Activated naive CD4-positive, alpha-beta T cell treated with anti-CD3 and anti-CD28 coated beads, Interleukin-2, amount 50 U/mL, for 24 hours (primary cell): Measurements from ENCODE around the gene GAPDH.
A peak's percentile ranks its signal among the peaks of the same experiment; 100 is the strongest.
"Not testable (repeated sequence)": the region's sequence is repeated elsewhere in the genome, so short reads cannot be mapped to it uniquely, and the experiment has no call there.

Experiments used
- H3K27ac Mint-ChIP-seq: one replicate; pipeline ENCODE4 v1.8.0; 2021; ENCODE audit warnings: mild to moderate bottlenecking, mixed read lengths
- H3K27me3 Mint-ChIP-seq: one replicate; pipeline ENCODE4 v1.8.0; 2021; ENCODE audit warnings: mixed read lengths
- H3K36me3 Mint-ChIP-seq: one replicate; pipeline ENCODE4 v1.8.0; 2021; ENCODE audit warnings: mixed read lengths
- H3K4me1 Mint-ChIP-seq: one replicate; pipeline ENCODE4 v1.8.0; 2021; ENCODE audit warnings: mixed read lengths
- H3K4me3 Mint-ChIP-seq: one replicate; pipeline ENCODE4 v1.8.0; 2021; ENCODE audit warnings: mild to moderate bottlenecking, mixed read lengths
- H3K9me3 Mint-ChIP-seq: one replicate; pipeline ENCODE4 v1.8.0; 2021; ENCODE audit warnings: mixed read lengths

Gene GAPDH

DNA sequence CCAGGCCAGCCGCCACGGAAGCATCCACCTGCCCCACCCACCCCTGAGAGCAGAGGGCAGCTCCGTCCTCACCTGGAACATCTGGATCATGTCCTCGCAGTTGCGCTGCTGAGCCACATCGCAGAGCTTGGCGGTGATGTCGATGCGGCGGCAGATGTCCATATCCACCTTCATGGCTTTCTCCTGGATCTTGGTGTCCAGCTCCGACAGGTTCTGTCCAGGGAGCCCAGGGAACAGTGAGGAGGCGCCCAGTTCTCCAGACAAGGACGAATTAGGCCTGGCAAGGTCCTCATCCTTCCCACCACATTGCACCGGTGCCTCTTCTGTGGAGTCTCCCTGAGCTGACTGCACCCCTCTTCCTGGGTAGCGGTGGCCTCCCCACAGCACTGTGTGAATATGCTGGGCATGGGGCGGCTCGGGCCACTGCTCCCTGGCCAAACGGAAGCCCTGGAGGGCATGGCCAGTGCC is 15.4 kb downstream of the GAPDH start:
- H3K4me1 Mint-ChIP-seq: peaks cover 38% of the 10 kb centered on the region
- no peak overlapping the region for H3K4me3 Mint-ChIP-seq
- no peaks in the 10 kb centered on the region for H3K27me3 Mint-ChIP-seq
- peaks cover 9% of the 10 kb centered on the region for H3K36me3 Mint-ChIP-seq
- no peak overlapping the region for H3K27ac Mint-ChIP-seq
- no peaks in the 10 kb centered on the region for H3K9me3 Mint-ChIP-seq

DNA sequence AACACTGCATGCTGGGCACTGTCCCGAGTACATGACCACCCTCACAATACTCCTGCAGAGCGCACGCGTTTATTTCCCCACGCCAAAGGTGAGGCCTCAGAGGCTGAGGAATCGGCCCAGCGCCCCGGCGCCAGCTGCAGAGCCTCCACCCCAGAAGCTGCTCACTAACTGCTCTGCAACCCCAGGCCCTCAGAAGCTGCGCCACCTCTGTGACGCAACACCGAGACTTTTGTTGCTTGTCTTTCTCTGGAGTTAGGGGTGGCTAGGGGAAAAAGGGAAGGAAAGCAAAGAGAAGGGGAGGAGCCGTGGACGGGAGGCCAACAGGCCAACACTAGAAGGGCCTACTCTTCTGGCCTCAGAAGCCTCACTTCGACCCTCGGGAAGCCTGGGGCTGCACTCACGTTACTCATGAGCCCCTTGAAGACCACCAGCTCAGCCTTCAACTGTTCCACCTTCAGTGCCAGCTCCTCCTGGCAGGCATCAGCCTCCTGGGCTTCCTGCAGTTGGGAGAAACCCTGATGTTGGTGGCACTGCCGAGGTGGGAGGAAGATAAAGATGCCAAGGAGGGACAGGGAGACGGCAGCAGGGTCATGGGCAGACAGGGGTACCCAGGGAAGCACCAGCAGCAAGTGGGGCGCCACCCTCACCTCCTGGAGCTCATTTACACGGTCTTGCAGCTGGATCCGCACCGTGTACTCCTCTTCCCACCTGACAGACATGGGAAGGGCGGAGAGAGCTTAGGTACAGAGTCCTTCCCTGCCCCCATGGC is 16.2 kb downstream of the GAPDH start:
- Mint-ChIP-seq H3K27ac (no peak overlapping the region), H3K4me1 (peaks cover 44% of the 10 kb centered on the region), H3K9me3 (no peaks in the 10 kb centered on the region), H3K36me3 (peaks cover 9% of the 10 kb centered on the region), H3K4me3 (no peak overlapping the region), H3K27me3 (no peaks in the 10 kb centered on the region)

DNA sequence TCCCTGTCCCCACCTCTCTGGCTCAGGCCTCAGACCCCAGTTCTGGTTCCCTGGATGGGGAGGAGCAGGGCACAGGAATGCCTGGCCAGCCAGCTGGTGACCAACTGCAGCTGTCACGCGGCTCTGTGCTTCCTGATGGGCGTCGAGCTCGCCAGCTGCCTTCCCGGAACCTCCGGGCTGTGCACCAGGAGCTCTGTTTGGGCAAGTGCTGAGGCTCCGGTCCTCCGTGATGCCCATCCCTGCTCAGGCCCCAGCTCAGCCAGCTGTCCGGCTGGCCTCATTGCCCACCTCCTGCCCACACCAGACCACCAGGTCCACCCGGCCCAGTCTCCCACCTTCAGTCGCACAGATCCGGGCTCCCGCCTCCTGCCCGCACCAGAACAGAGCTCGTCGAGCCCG is 16.7 kb downstream of the GAPDH start:
- peaks cover 7% of the 10 kb centered on the region for H3K36me3 Mint-ChIP-seq

DNA sequence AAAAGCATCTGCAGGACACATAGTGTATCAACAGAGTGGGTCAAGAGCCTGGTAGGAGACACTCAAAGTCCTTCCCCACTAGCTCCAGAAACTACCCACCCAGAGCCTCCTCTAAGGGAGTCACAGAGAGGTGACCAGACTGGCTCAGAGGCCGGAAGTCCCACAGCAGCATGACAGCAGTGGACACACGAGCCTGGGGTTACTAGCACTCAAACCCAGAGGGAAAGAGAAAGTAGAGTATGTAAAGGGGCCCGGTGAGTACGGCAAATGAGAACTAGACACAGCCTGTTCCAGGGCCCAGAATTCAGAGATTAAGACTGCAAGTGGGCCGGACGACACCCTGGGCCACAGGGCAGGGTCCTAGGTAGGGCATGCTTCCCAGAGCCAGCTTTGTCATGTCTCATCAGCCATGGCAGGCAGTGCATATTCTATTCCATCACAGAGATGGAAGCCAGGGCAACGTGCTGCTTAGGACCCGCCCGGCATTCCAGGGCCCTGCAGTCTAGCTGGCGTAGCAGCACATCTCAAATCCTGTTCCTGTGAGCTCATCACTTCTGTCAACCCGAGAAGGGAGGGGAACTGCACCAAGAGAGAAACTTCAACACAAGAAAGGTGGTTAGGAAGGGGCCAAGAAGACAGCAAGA is 17.3 kb downstream of the GAPDH start:
- Mint-ChIP-seq H3K27ac (peak overlapping the region; percentile 70), H3K36me3 (peaks cover 9% of the 10 kb centered on the region), H3K9me3 (no peaks in the 10 kb centered on the region), H3K4me1 (peaks cover 47% of the 10 kb centered on the region), H3K27me3 (no peaks in the 10 kb centered on the region), H3K4me3 (no peak overlapping the region)

More for the DNA sequence above, 16.7 kb downstream of the GAPDH start:
- no peak overlapping the region for H3K27ac Mint-ChIP-seq
- no peaks in the 10 kb centered on the region for H3K9me3 Mint-ChIP-seq
- H3K27me3 Mint-ChIP-seq: no peaks in the 10 kb centered on the region
- no peak overlapping the region for H3K4me3 Mint-ChIP-seq
- peaks cover 44% of the 10 kb centered on the region for H3K4me1 Mint-ChIP-seq

DNA sequence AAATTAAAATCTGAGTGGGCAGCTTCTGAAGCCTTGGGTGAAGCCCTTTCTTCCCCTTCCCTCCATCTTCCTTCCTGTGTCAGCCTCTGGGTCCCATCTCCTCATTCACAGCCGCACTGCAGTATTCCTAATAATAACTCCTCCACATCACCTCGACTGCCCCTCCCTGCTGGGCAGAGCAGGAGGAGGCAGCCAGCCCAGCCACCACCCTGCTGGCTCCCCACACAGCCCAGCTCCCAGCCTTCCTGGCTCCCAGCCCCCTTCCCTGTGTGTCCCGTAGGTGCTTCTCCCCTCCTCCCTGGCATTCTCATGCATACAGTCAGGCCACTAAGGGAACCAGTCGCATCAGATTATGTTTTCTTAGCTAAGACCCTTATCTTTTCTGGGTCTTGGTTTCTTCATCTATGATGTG is 17.8 kb downstream of the GAPDH start:
- H3K4me3 Mint-ChIP-seq: no peak overlapping the region
- no peaks in the 10 kb centered on the region for H3K27me3 Mint-ChIP-seq
- no peaks in the 10 kb centered on the region for H3K9me3 Mint-ChIP-seq
- peaks cover 9% of the 10 kb centered on the region for H3K36me3 Mint-ChIP-seq
- peaks cover 52% of the 10 kb centered on the region for H3K4me1 Mint-ChIP-seq
- H3K27ac Mint-ChIP-seq: peak overlapping the region; percentile 75

GRCh38 chr12:6553051-6553868 is 18.9 kb downstream of the GAPDH start:
- Mint-ChIP-seq H3K27ac (peak overlapping the region; percentile 75), H3K4me3 (peak overlapping the region; percentile 36), H3K36me3 (peaks cover 9% of the 10 kb centered on the region), H3K27me3 (no peaks in the 10 kb centered on the region), H3K4me1 (peaks cover 56% of the 10 kb centered on the region), H3K9me3 (no peaks in the 10 kb centered on the region)

DNA sequence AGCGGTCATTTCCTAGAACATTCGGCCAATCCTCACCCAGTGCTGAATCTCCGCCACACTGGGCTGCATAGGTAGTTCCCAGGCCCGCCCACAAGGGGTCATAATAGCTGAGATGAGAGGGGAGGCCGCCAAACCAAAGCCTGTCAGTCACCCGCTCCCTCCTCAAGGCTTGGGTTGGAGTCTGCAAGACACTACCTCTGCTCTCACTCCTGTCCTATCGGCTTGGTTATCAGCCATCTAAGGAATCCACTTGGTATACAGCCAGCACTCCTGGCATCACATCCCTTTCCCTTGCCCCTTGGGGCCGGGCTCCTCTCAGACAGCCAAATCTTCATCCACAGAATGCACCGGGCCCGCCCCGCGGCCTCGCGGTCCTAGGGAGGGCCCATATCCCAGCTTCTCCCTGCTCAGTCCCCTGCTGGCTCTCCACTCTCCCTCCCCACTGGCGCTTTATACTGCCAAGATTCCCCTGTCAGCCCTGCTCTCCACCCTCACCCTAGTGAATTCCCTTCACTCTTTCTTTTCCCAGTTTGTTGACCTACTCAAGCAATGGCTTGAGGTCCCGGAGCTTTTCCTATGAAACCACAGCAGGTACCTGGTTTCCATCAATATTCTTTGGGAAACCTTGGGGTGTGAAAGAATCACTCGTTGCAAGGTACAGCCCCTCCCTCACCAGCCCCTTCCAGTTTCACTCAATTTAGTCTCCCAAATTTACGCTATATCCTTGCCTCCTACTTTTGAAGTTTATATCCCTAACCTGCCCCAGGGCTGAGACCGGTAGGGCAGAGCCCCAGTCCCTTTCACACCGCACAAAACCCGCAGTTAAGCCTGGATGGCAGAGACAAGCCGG is 20.1 kb downstream of the GAPDH start:
- H3K4me3 Mint-ChIP-seq: peak overlapping the region; percentile 92
- peaks cover 7% of the 10 kb centered on the region for H3K36me3 Mint-ChIP-seq
- no peaks in the 10 kb centered on the region for H3K9me3 Mint-ChIP-seq
- H3K4me1 Mint-ChIP-seq: peaks cover 49% of the 10 kb centered on the region
- H3K27me3 Mint-ChIP-seq: no peaks in the 10 kb centered on the region
- H3K27ac Mint-ChIP-seq: peak overlapping the region; percentile 80

DNA sequence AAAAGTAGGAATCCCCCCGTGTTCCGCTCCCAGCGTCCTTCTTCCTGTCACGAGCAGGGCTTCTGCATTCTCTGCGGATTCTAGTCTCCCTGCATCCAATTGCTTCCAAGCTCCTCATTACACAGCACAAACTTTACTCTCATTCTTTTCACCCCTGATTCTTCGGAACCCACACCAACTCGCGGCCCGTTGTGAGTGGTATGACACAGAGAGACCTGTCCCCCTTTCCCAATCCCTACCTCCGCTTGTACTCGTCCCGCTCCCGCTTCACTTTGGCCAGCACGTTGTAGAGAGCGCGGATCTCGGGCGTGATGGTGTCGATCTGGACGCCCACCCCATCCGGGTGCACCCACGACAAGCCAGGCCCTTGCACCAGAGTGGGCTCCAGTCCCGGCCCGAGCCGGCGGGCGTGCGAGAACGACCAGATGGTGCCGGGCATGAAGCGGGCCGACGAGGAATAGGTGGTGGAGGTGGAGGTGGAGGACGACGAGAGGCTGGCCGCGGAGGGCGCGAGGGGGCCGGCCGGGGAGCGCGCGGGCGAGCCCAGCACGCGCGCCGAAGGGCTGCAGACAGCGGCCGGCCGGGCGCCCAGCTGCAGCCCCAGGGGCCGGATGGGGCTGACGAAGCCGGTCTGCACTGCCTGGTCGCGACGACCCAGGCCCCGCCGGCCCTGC is 20.8 kb downstream of the GAPDH start:
- Mint-ChIP-seq H3K27ac (peak overlapping the region; percentile 80), H3K36me3 (peaks cover 7% of the 10 kb centered on the region), H3K4me3 (peak overlapping the region; percentile 92), H3K9me3 (no peaks in the 10 kb centered on the region), H3K4me1 (peaks cover 48% of the 10 kb centered on the region), H3K27me3 (no peaks in the 10 kb centered on the region)

DNA sequence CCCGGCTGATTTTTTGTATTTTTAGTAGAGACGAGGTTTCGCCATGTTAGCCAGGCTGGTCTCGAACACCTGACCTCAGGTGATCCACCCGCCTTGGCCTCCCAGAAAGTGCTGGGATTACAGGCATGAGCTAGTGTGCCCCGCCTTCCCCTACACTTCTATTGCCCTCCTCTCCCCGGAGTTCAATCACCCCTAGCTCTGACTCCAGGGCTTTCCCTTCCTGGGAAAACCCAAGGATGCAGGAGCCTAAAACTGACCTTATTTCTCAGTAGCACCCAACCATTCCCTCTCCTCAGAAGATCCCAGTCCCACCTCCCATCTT is 22.1 kb downstream of the GAPDH start:
- H3K9me3 Mint-ChIP-seq, H3K27me3 Mint-ChIP-seq, H3K27ac Mint-ChIP-seq, H3K36me3 Mint-ChIP-seq: not testable (repeated sequence)
- peak overlapping the region; percentile 89 for H3K4me3 Mint-ChIP-seq
- H3K4me1 Mint-ChIP-seq: peaks cover 48% of the 10 kb centered on the region

GRCh38 chr12:6556857-6557256 is 22.5 kb downstream of the GAPDH start:
- peaks cover 7% of the 10 kb centered on the region for H3K36me3 Mint-ChIP-seq
- peaks cover 47% of the 10 kb centered on the region for H3K4me1 Mint-ChIP-seq

GRCh38 chr12:6558014-6558760 is 23.9 kb downstream of the GAPDH start:
- not testable (repeated sequence) for H3K27me3 Mint-ChIP-seq, H3K27ac Mint-ChIP-seq, H3K9me3 Mint-ChIP-seq, H3K36me3 Mint-ChIP-seq
- peak overlapping the region; percentile 42 for H3K4me3 Mint-ChIP-seq
- peaks cover 39% of the 10 kb centered on the region for H3K4me1 Mint-ChIP-seq

More at GRCh38 chr12:6556857-6557256, 22.5 kb downstream of the GAPDH start:
- Mint-ChIP-seq H3K27ac (no peak overlapping the region), H3K9me3 (no peaks in the 10 kb centered on the region), H3K4me3 (peak overlapping the region; percentile 89), H3K27me3 (no peaks in the 10 kb centered on the region)

GRCh38 chr12:6559500-6559899 is 25.2 kb downstream of the GAPDH start:
- no peaks in the 10 kb centered on the region for H3K9me3 Mint-ChIP-seq
- H3K36me3 Mint-ChIP-seq: peaks cover 12% of the 10 kb centered on the region
- no peak overlapping the region for H3K4me3 Mint-ChIP-seq
- no peak overlapping the region for H3K27ac Mint-ChIP-seq
- no peaks in the 10 kb centered on the region for H3K27me3 Mint-ChIP-seq
- H3K4me1 Mint-ChIP-seq: peaks cover 34% of the 10 kb centered on the region

- Mint-ChIP-seq H3K27ac (no peak overlapping the region), H3K9me3 (no peaks in the 10 kb centered on the region), H3K36me3 (peaks cover 14% of the 10 kb centered on the region)
Measured at GRCh38 chr12:6560501-6561205, 26.3 kb downstream of the GAPDH start.

GRCh38 chr12:6562881-6563280 is 28.6 kb downstream of the GAPDH start:
- H3K9me3 Mint-ChIP-seq: no peaks in the 10 kb centered on the region
- H3K27ac Mint-ChIP-seq: no peak overlapping the region
- H3K4me1 Mint-ChIP-seq: peaks cover 45% of the 10 kb centered on the region
- peaks cover 27% of the 10 kb centered on the region for H3K36me3 Mint-ChIP-seq
- no peaks in the 10 kb centered on the region for H3K27me3 Mint-ChIP-seq
- no peak overlapping the region for H3K4me3 Mint-ChIP-seq

More at GRCh38 chr12:6560501-6561205, 26.3 kb downstream of the GAPDH start:
- Mint-ChIP-seq H3K27me3 (no peaks in the 10 kb centered on the region), H3K4me1 (peaks cover 35% of the 10 kb centered on the region), H3K4me3 (no peak overlapping the region)
